HUES6 (cell line): ENCODE results near the gene OR56A4.

Experiments
- H3K27ac ChIP-seq: 2 replicates; pipeline ENCODE4 v1.7.0; 2013; ENCODE audit warnings: low read depth, mild to moderate bottlenecking, low read length, inconsistent platforms
- H3K27me3 ChIP-seq: 2 replicates; pipeline ENCODE4 v1.6.1; 2013; ENCODE audit warnings: low read length; ENCODE audit not compliant: control insufficient read depth, insufficient read depth
- H3K36me3 ChIP-seq: 2 replicates; pipeline ENCODE4 v1.6.1; 2013; ENCODE audit warnings: low read length; ENCODE audit not compliant: control insufficient read depth, insufficient read depth
- H3K4me1 ChIP-seq: 2 replicates; pipeline ENCODE4 v1.6.1; 2013; ENCODE audit warnings: low read length; ENCODE audit not compliant: control insufficient read depth, insufficient read depth
- H3K4me3 ChIP-seq: 2 replicates; pipeline ENCODE4 v1.5.1; 2013; ENCODE audit warnings: low read depth, low read length
- H3K9ac ChIP-seq: one replicate; pipeline ENCODE4 v1.6.1; 2013; ENCODE audit warnings: mild to moderate bottlenecking, low read length
- H3K9me3 ChIP-seq: 2 replicates; pipeline ENCODE4 v1.6.1; 2013; ENCODE audit warnings: low read depth, low read length; ENCODE audit not compliant: control insufficient read depth, insufficient read depth

The OR56A4 gene, protein sequence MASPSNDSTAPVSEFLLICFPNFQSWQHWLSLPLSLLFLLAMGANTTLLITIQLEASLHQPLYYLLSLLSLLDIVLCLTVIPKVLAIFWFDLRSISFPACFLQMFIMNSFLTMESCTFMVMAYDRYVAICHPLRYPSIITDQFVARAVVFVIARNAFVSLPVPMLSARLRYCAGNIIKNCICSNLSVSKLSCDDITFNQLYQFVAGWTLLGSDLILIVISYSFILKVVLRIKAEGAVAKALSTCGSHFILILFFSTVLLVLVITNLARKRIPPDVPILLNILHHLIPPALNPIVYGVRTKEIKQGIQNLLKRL

DNA sequence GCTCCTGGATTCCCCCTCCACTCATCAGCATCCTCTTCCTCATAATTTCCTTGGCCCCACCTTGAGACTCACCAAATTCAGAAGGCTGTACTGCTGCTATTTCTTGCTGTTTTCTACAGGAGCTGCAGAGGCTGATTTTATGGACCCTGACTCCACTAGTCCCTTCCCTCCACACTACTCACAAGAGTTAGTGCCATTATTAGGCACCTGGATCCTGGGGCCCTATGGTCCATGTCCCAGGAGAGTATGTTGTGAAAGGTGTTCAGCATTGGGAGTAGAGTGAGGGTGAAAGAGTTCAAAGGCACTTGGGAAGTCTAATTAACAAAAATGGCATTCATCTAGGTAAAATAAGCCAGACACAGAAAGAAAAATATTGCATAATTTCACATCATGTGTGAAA, at the start of gene OR56A4:
Gene OR56A4, minus strand, starts transcription at position 101 of the 400 bp plus-strand sequence. CDS start 3,954 bp downstream, outside the sequence.
- H3K27ac ChIP-seq: no peak within 1 kb of the TSS
- H3K9me3 ChIP-seq: no peaks in the 10 kb centered on the region
- no peaks in the 10 kb centered on the region for H3K4me1 ChIP-seq
- no peak within 1 kb of the TSS for H3K4me3 ChIP-seq
- no peaks in the 10 kb centered on the region for H3K36me3 ChIP-seq
- peaks cover 3% of the 10 kb centered on the region; the same call in 1 of the 2 replicates for H3K27me3 ChIP-seq
- H3K9ac ChIP-seq: no peak within 1 kb of the TSS

DNA sequence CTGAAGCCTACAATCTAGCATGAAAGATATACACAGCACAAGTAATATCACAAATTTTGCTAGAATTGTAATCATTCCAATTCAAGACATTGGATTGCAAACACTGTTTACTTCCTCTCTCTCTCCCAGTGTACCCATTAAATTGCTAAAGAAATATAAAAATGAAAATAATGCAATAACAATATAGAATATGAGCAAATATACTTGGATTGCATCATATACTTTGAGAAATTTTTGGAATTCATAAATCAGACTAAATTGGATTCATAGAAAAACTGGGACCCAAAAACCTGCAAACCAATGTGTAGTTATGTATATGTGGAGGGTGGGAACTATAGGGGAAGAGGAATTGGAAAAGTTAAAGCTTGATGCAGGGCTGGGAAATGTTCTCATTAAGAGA, 48.8 kb upstream of the OR56A4 start:
- H3K9me3 ChIP-seq: no peaks in the 10 kb centered on the region
- H3K27me3 ChIP-seq: no peaks in the 10 kb centered on the region
- no peaks in the 10 kb centered on the region for H3K36me3 ChIP-seq
- H3K4me1 ChIP-seq: no peaks in the 10 kb centered on the region
- H3K9ac ChIP-seq: no peak overlapping the region
- no peak overlapping the region for H3K4me3 ChIP-seq
- H3K27ac ChIP-seq: no peak overlapping the region

DNA sequence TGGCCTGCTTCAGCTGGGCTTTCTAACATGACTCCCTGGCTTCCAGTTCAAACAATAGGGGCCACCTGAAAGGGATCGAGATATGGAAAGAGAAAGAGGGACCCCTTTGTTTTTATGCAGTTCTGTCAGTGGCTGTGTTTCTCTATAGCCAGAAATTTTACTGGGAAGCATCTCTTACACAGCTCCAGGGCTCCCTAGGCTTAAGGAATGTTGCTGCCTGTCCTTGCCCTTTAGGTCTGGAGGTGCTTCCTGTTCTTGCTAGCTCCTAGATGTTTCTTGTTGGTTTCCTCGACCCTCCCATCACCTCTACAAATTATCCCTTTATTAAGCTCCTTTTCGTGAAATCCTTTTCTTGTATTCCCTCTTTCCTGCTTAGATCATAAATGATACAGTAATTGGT, 45.6 kb upstream of the OR56A4 start:
- H3K36me3 ChIP-seq: no peaks in the 10 kb centered on the region
- no peaks in the 10 kb centered on the region for H3K9me3 ChIP-seq
- H3K4me3 ChIP-seq: no peak overlapping the region
- H3K27me3 ChIP-seq: no peaks in the 10 kb centered on the region
- no peak overlapping the region for H3K27ac ChIP-seq
- H3K4me1 ChIP-seq: peaks cover 4% of the 10 kb centered on the region; the same call in 1 of the 2 replicates
- H3K9ac ChIP-seq: no peak overlapping the region

DNA sequence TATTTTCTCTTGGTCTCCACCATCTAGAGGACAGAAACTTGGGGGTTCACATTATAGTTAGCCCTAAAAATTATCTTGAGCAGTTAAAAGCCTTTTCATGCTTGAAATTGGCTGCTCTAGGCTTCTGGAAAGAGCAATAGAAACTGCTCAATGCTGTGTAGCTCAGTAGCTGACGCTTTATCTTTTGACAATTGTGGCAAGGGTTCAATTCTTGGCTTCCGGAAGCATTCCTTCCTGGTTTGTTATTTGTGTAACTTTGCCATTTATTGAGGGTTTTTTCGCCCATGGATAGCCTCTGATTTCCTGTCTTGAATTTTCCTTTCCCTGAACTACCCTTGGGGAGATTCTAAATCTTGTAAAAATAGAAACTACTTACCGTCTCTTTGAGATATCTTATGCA, 34.1 kb upstream of the OR56A4 start:
- H3K36me3 ChIP-seq: no peaks in the 10 kb centered on the region
- H3K4me3 ChIP-seq: no peak overlapping the region
- H3K9ac ChIP-seq: no peak overlapping the region
- H3K27ac ChIP-seq: no peak overlapping the region
- no peaks in the 10 kb centered on the region for H3K4me1 ChIP-seq
- H3K27me3 ChIP-seq: no peaks in the 10 kb centered on the region
- no peaks in the 10 kb centered on the region for H3K9me3 ChIP-seq

DNA sequence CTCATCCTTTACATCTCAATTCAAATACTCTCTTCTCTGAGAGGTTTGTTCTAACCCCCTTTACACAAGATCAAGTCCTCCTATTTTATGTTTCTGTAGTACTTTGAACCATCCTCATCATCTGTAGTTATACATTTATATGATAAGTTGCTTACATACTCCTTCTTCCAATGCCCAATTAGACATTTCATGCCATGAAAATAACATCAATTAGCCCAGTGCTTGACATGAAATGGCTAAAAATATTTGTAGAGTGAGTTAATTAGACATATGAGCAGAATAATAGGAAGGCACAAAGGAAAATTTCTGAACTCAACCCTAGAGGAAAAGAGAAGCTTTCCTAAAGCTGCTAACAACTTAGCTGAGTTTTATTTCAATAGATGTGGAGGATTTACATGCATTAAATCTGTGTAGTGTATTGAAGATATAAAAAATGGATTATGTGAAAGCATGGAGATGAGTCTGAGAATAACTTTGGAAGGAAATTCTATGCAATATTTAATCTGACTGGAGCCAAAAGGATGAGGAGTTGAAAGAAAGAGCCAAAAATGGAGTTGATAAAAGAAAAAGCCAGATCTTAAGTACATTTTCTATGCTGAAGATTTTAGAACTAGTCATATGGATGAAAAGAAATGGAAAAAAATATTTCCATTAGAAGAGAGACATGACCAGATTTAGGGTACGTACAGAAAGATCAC, 24.1 kb upstream of the OR56A4 start, which contains the start of gene OR56A1:
Gene OR56A1, minus strand, starts transcription at position 51 of the 698 bp plus-strand sequence. CDS start 3,066 bp downstream, outside the sequence.
- Histone ChIP-seq H3K27ac (no peak within 1 kb of the TSS), H3K4me1 (no peaks in the 10 kb centered on the region), H3K9ac (no peak within 1 kb of the TSS), H3K27me3 (no peaks in the 10 kb centered on the region), H3K36me3 (no peaks in the 10 kb centered on the region), H3K9me3 (no peaks in the 10 kb centered on the region), H3K4me3 (no peak within 1 kb of the TSS)

DNA sequence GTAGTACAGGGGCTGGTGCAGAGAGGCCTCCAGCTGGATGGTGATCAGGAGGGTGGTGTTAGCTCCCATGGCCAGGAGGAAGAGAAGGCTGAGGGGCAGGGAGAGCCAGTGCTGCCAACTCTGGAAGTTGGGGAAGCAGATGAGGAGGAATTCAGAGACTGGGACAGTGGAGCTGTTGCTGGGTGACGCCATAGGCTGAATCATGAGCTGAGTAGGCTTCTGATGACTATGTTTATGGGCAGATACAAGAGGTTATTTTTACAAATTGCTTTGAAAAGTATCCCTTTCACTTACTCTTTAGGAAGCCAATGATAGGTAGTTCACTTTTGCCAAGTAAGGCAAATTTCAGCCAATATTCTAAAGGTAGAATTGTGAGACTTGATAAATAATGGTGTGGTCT, 20.8 kb upstream of the OR56A4 start:
- no peak overlapping the region for H3K9ac ChIP-seq

DNA sequence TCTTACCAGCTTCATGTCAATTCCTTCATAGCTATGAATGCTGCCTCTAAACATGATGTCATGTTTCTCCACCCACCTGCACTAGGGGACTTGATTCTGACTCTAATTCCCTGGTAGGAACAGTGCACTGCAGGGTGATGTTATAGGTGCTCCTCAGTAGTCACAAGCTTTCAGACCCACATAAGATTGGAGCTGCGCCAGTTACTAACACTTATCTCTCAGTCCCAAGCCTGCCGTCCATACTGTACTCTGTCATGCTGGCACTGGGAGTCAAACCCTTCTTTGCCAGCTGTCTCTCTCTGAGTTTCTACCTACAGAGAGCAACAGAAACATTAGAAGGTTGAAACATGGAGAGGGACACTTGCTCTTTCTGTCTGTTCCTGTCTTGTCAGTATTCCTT, 18.3 kb upstream of the OR56A4 start:
- Histone ChIP-seq H3K27me3 (peaks cover 3% of the 10 kb centered on the region; the same call in 1 of the 2 replicates), H3K4me3 (no peak overlapping the region), H3K4me1 (no peaks in the 10 kb centered on the region)

More for the DNA sequence above, 20.8 kb upstream of the OR56A4 start:
- Histone ChIP-seq H3K27ac (no peak overlapping the region), H3K4me1 (no peaks in the 10 kb centered on the region), H3K9me3 (no peaks in the 10 kb centered on the region), H3K27me3 (0 out of 2 replicates have a peak, but pooled peaks cover 3% of the 10 kb centered on the region), H3K4me3 (no peak overlapping the region), H3K36me3 (no peaks in the 10 kb centered on the region)

DNA sequence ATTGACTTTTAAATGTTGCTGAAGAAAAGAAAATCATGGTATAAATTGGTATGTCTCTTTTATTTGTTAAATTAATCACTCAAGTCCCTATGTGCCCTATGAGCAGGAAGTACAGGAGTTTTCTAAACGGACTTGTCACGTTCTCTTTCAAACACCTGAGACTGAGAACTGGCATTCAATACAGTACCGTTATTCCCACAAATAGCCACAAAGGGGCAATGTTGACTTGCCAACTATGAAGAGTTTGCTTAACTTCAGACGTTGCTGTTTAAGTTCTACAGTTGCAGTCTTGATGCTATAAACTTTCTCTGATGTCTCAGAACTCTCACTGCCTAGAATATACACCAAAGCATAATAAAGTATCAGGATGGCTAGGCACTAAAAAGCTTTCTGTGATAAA, 16.2 kb upstream of the OR56A4 start:
- H3K9ac ChIP-seq: no peak overlapping the region
- H3K27ac ChIP-seq: no peak overlapping the region
- no peaks in the 10 kb centered on the region for H3K36me3 ChIP-seq
- no peaks in the 10 kb centered on the region for H3K4me1 ChIP-seq
- H3K9me3 ChIP-seq: no peaks in the 10 kb centered on the region
- H3K4me3 ChIP-seq: no peak overlapping the region
- peaks cover 3% of the 10 kb centered on the region; the same call in 1 of the 2 replicates for H3K27me3 ChIP-seq

More for the DNA sequence above, 18.3 kb upstream of the OR56A4 start:
- Histone ChIP-seq H3K27ac (no peak overlapping the region), H3K36me3 (no peaks in the 10 kb centered on the region), H3K9me3 (no peaks in the 10 kb centered on the region), H3K9ac (no peak overlapping the region)

DNA sequence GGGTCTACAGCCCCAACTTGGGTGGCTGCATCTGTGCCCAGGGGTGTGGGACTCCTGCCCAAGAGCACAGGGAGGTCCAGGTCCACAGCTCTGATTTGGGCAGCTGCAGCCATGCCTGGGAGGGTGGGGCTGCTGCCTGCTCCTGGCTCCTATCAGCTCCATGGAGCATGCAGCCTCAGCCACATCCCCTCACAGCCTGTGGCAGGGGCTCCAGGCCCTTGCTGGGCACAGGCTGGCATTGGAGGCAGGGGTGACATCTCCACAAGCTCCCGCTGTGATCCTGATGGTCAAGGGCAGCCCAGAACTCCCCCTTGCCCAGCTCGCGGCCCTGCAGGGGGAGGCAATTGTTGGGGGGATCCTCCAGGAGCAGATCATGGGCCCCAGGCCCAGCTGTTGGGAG, 6.3 kb upstream of the OR56A4 start:
- no peaks in the 10 kb centered on the region for H3K36me3 ChIP-seq
- H3K4me3 ChIP-seq: no peak overlapping the region
- H3K27me3 ChIP-seq: no peaks in the 10 kb centered on the region; the same call in 1 of the 2 replicates
- H3K4me1 ChIP-seq: no peaks in the 10 kb centered on the region
- H3K27ac ChIP-seq: no peak overlapping the region
- no peaks in the 10 kb centered on the region for H3K9me3 ChIP-seq
- H3K9ac ChIP-seq: no peak overlapping the region

DNA sequence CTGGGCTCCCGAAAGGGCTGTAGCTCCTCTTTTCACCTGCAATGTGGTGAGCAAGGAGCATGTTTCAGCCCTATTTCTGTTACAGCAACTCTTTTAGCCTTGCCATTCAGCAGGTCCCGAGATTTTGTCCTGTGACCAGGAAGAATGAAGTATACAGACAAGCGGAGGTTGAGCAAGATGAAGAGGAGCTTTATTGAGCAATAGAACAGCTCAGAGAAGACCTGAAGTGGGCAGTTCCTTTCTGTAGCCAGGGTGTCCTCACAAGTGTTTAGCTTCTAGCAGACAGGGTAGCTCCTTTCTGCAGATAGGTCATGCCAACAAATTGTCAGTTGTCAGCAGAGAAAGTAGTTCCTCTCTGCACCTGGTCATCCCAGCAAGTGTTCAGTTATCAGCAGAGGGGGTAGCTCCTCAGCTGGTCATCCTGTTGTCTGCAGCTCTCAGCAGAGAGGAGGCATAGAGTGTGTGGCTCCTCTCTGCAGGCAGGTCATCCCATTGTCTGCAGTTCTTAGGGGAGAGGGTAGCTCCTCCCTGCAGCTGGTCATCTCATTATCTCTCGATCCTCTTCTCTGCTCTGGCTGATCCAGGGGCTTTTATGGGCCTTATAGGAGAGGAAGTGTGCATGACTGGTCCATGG, 5.4 kb upstream of the OR56A4 start:
- Histone ChIP-seq H3K9ac (no peak overlapping the region), H3K27me3 (no peaks in the 10 kb centered on the region; the same call in 1 of the 2 replicates), H3K9me3 (no peaks in the 10 kb centered on the region), H3K36me3 (no peaks in the 10 kb centered on the region), H3K4me3 (no peak overlapping the region), H3K27ac (no peak overlapping the region), H3K4me1 (no peaks in the 10 kb centered on the region)

DNA sequence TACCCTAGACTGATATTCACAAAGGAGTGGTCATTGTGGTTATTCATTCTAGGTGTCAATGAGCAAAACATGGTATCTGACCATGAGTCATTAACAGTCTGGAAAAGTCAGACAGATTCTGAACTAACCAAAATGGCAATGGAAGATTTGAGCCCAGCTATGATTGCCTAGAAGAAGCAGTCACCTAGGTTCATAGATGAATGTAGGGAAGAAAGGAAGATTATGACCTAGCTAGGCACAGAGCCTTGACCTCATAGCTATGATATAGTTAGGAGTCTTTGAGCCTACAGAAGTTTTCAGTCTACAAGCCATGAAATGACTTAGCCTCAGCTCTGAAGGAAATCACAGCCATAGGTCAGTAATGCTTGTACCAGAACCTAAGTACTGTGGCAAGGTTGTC, 351 bp downstream of the OR56A4 start:
- no peak overlapping the region for H3K27ac ChIP-seq
- no peaks in the 10 kb centered on the region for H3K9me3 ChIP-seq
- peaks cover 3% of the 10 kb centered on the region; the same call in 1 of the 2 replicates for H3K27me3 ChIP-seq
- H3K36me3 ChIP-seq: no peaks in the 10 kb centered on the region
- no peak overlapping the region for H3K4me3 ChIP-seq
- no peak overlapping the region for H3K9ac ChIP-seq
- no peaks in the 10 kb centered on the region for H3K4me1 ChIP-seq
